Keratinocyte (primary cell): Measurements from ENCODE around the gene GRM4. TPM values are rescaled to one million over a fixed set of nuclear protein-coding genes. Genes with fewer than 3 reads are reported as not detected.

Experiments
- DNase-seq: peaks from one replicate; pipeline ENCODE4 v3.0.0-alpha.2; 2011; ENCODE audit warnings: low read depth, missing footprints, low spot score
- FAIRE-seq: peaks from 2 replicates; lab custom pipeline; 2011; peaks lifted over from hg19 to GRCh38; lab: Jason Lieb, UNC
- H2AFZ ChIP-seq: 2 replicates; pipeline ENCODE4 v1.6.0; 2012; ENCODE audit warnings: low read length, control low read depth, inconsistent platforms; ENCODE audit not compliant: control insufficient read depth
- H3K27ac ChIP-seq: 2 replicates; pipeline ENCODE4 v1.5.1; 2011; ENCODE audit warnings: low read length; ENCODE audit not compliant: control insufficient read depth, insufficient read depth
- H3K27me3 ChIP-seq: 3 replicates; pipeline ENCODE4 v1.6.0; 2011; ENCODE audit warnings: low read length; ENCODE audit not compliant: control insufficient read depth, insufficient read depth; ENCODE audit errors: extremely low read depth
- H3K36me3 ChIP-seq, 2 experiments: 2 replicates in 1 of 2; 3 replicates in 1 of 2; pipeline ENCODE4 v1.5.1; 2011; ENCODE audit warnings: low read length in 2 of 2, mild to moderate bottlenecking in 1 of 2; ENCODE audit not compliant: control insufficient read depth in 2 of 2, insufficient read depth in 2 of 2; ENCODE audit errors: extremely low read depth in 1 of 2
- H3K4me1 ChIP-seq: 3 replicates; pipeline ENCODE4 v1.5.1; 2011; ENCODE audit warnings: low read length; ENCODE audit not compliant: control insufficient read depth, insufficient read depth; ENCODE audit errors: extremely low read depth
- H3K4me2 ChIP-seq: 3 replicates; pipeline ENCODE4 v1.6.0; 2011; ENCODE audit warnings: low read depth, low read length; ENCODE audit not compliant: control insufficient read depth, insufficient read depth; ENCODE audit errors: extremely low read depth
- H3K4me3 ChIP-seq, 3 experiments: fragments of 200-600 bp in 1 of 3; sonication (generic) in 1 of 3; 2 replicates in 2 of 3; 3 replicates in 1 of 3; pipeline ENCODE4 v1.5.1; 2011 to 2016; ENCODE audit warnings: low read length in 3 of 3, mild to moderate bottlenecking in 3 of 3, control low read depth in 2 of 3, inconsistent platforms in 1 of 3, low read depth in 1 of 3, mixed read lengths in 1 of 3, mixed run types in 1 of 3, moderate library complexity in 1 of 3; ENCODE audit not compliant: control insufficient read depth in 2 of 3, insufficient read depth in 2 of 3; ENCODE audit errors: extremely low read depth in 1 of 3
- H3K79me2 ChIP-seq: 2 replicates; pipeline ENCODE4 v1.6.0; 2012; ENCODE audit warnings: low read length; ENCODE audit not compliant: control insufficient read depth, insufficient read depth
- H3K9ac ChIP-seq: 3 replicates; pipeline ENCODE4 v1.6.0; 2011; ENCODE audit warnings: low read length; ENCODE audit not compliant: control insufficient read depth, insufficient read depth; ENCODE audit errors: extremely low read depth
- H3K9me1 ChIP-seq: 3 replicates; pipeline ENCODE4 v1.6.0; 2011; ENCODE audit warnings: low read length; ENCODE audit not compliant: control insufficient read depth, insufficient read depth; ENCODE audit errors: extremely low read depth
- H3K9me3 ChIP-seq: 2 replicates; pipeline ENCODE4 v1.5.1; 2012; ENCODE audit warnings: low read depth, low read length; ENCODE audit not compliant: control insufficient read depth
- H4K20me1 ChIP-seq: 3 replicates; pipeline ENCODE4 v1.6.0; 2011; ENCODE audit warnings: low read length; ENCODE audit not compliant: control insufficient read depth, insufficient read depth; ENCODE audit errors: extremely low read depth
- CTCF ChIP-seq, 3 experiments: IDR thresholded peaks in 1 of 3; conservative IDR thresholded peaks in 1 of 3; optimal IDR thresholded peaks in 1 of 3; 2 replicates in 2 of 3; 3 replicates in 1 of 3; pipeline versions ENCODE3 to v1.5.1; 2011; ENCODE audit warnings: low read length in 3 of 3, mild to moderate bottlenecking in 3 of 3, moderate library complexity in 2 of 3, control low read depth in 1 of 3, inconsistent platforms in 1 of 3; ENCODE audit not compliant: insufficient read depth in 2 of 3; ENCODE audit errors: extremely low read depth in 1 of 3
- EZH2 ChIP-seq: IDR thresholded peaks from one replicate; pipeline ENCODE4 v1.6.1; 2012; ENCODE audit warnings: inconsistent platforms, mild to moderate bottlenecking, low read length, moderate library complexity
- dilution Hi-C: fragments of 300-500 bp; cut with MboI; formaldehyde crosslinking; loops from one replicate; pipeline ENCODE4 v1.7.0; 2020; ENCODE audit warnings: low sequenced_read_pairs; ENCODE audit not compliant: extremely low pct_ligation_motif_present
- polyA plus RNA-seq, 5 experiments: library from polyadenylated mRNA; depleted of rRNA in 3 of 5; stranded (reverse) in 3 of 5; stranded (forward) in 1 of 5; unstranded in 1 of 5; fragments of >200 nt; gene quantifications; 1 replicate in 1 of 5; 2 replicates in 3 of 5; 3 replicates in 1 of 5; pipeline versions ENCODE4 v1.2.1 to v1.2.3, GENCODE V29; 2011 to 2012; ENCODE audit warnings: missing spikeins in 2 of 5, low read depth in 1 of 5, low replicate concordance in 1 of 5

The GRM4 gene
- polyA plus RNA-seq, 1 donor (not counting 4 experiments of a cell fraction or from before 2014, with no cell fraction given), result not detected

DNA sequence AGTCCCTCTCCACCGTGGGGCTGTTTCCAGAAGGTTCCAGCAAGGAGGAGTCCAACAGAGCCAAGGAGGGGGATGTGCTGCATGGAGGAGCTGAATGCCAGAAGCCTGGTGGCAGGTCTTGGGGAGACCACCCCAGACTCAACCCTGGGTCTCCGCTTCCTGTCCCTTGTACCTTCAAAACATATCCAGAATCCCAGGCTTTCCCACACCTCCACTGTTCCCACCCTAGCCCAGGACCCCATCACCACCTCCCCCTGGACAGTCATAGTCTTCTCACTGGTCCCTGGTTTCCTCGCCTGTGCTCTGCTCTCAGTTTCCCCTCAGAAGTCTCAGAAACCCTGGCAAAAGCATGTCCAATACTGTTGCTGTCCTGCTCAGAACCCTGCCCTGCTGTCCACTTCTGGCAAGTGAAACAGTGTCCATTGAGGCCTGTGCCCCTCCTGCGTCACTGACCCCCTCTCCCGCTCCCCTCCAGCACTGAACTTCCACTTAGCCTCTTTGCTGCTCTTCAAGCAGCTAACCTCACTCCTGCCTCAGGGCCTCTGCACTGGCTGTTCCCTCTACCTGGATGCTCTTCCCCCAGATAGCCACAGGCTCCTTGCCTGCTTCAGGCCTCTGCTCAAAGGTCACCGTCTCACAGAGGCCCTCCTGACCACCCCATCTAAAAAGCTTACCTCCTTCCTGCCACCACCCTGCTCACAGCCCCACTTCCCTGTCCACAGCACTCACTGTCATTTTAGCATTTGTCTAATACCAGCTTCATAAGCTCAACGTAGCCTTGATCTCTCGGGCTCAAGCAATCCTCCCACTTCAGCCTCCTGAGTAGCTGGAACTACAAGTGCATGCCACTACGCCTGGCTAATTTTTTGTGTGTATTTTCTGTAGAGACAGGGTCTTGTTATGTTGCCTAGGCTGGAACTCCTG lies 169.2 kb downstream of the GRM4 start:
- FAIRE-seq, result no peak
- H3K27ac ChIP-seq, result no peak overlapping the region
- no peak overlapping the region for H3K4me2 ChIP-seq
- H3K4me3 ChIP-seq, result no peak overlapping the region
- H2AFZ ChIP-seq, result no peak overlapping the region
- H3K9ac ChIP-seq, result no peak overlapping the region
- H3K79me2 ChIP-seq, result no peaks in the 10 kb centered on the region
- no peaks in the 10 kb centered on the region for H3K36me3 ChIP-seq
- H4K20me1 ChIP-seq, result no peaks in the 10 kb centered on the region
- H3K4me1 ChIP-seq, result no peaks in the 10 kb centered on the region
- H3K27me3 ChIP-seq, result no peaks in the 10 kb centered on the region
- no peak for TF ChIP-seq EZH2
- TF ChIP-seq CTCF (optimal IDR thresholded peaks at IDR 0.05 in 1 of 3, IDR thresholded peaks at IDR 0.05 in 1 of 3, conservative IDR thresholded peaks at IDR 0.05 in 1 of 3; ENCODE audit: extremely low read depth in 1 of 3, insufficient read depth in 2 of 3, low read length in 3 of 3), result no peak
- dilution Hi-C loops, result no loop called here
- DNase-seq, result no peak
- no peaks in the 10 kb centered on the region for H3K9me1 ChIP-seq
- H3K9me3 ChIP-seq, result no peaks in the 10 kb centered on the region

GRCh38 chr6:33975661-33976436 lies 170.0 kb downstream of the GRM4 start:
- H3K79me2 ChIP-seq, result no peaks in the 10 kb centered on the region
- H3K27ac ChIP-seq, result no peak overlapping the region
- FAIRE-seq (no peak), DNase-seq (no peak)
- dilution Hi-C loops, result no loop called here
- no peak overlapping the region for H3K4me2 ChIP-seq
- H3K9ac ChIP-seq, result no peak overlapping the region
- no peaks in the 10 kb centered on the region for H3K9me1 ChIP-seq
- no peaks in the 10 kb centered on the region for H3K4me1 ChIP-seq
- no peaks in the 10 kb centered on the region for H3K9me3 ChIP-seq
- H2AFZ ChIP-seq, result no peak overlapping the region
- no peaks in the 10 kb centered on the region for H3K36me3 ChIP-seq
- no peak overlapping the region for H3K4me3 ChIP-seq
- TF ChIP-seq CTCF (optimal IDR thresholded peaks at IDR 0.05 in 1 of 3, IDR thresholded peaks at IDR 0.05 in 1 of 3, conservative IDR thresholded peaks at IDR 0.05 in 1 of 3; ENCODE audit: extremely low read depth in 1 of 3, insufficient read depth in 2 of 3, low read length in 3 of 3), result no peak
- no peak for TF ChIP-seq EZH2
- no peaks in the 10 kb centered on the region for H4K20me1 ChIP-seq
- no peaks in the 10 kb centered on the region for H3K27me3 ChIP-seq
